Testis (tissue), 2 donors: ENCODE measurements around the gene FAM162A.

Experiments used
- CTCF ChIP-seq, 3 experiments: fragments of 450-650 bp in 2 of 3; fragments of 200-600 bp in 1 of 3; sonication (generic) in 1 of 3; IDR thresholded peaks; one replicate each; pipeline ENCODE4 v1.5.1; 2016 to 2019; ENCODE audit warnings: antibody characterized with exemption in 3 of 3, mild to moderate bottlenecking in 2 of 3, moderate library complexity in 1 of 3
- POLR2A ChIP-seq: fragments of 450-650 bp; IDR thresholded peaks from one replicate; pipeline ENCODE4 v1.6.1; 2017; ENCODE audit warnings: antibody characterized with exemption, mild to moderate bottlenecking, moderate library complexity

- TF ChIP-seq CTCF (IDR thresholded peaks at IDR 0.05) (peak in 1 of 3 experiments; percentile 19), POLR2A (peak; percentile 58)
Observed at GRCh38 chr3:122415762-122416654, 32.0 kb downstream of the FAM162A start, which contains the start of gene WDR5B.
